SK-N-SH (cell line): Measurements from ENCODE around the gene MUC5AC. TPM values are rescaled to one million over a fixed set of nuclear protein-coding genes. Genes with fewer than 3 reads are reported as not detected.

Experiments used
- CTCF ChIA-PET: fragments of 300-600, 350-600 bp; formaldehyde crosslinking; extraction: SDS; loops from one replicate; lab custom pipeline; 2021; lab: Yijun Ruan, JAX
- POLR2A ChIA-PET: fragments of 350-600 bp; sonication (Branson Sonifier 250); formaldehyde crosslinking; extraction: SDS; loops from one replicate; lab custom pipeline; 2020; ENCODE audit warnings: antibody characterized with exemption, inconsistent platforms; lab: Yijun Ruan, JAX
- DNase-seq: peaks from one replicate; pipeline ENCODE4 v3.0.0; 2012
- H2AFZ ChIP-seq: fragments of 200-600 bp; sonication (generic); 2 replicates; pipeline ENCODE4 v1.8.1; 2016; ENCODE audit warnings: antibody characterized with exemption, mild to moderate bottlenecking, low read depth
- H3F3A ChIP-seq: fragments of 200-600 bp; sonication (generic); replicated peaks from 2 replicates; pipeline ENCODE3; 2016; ENCODE audit warnings: antibody characterized with exemption, mild to moderate bottlenecking; ENCODE audit not compliant: insufficient read depth
- H3K27ac ChIP-seq, 2 experiments: fragments of 200-500 bp in 1 of 2; fragments of 200-600 bp in 1 of 2; sonication (Bioruptor generic) in 1 of 2; sonication (generic), shearing (Covaris generic) in 1 of 2; 2 replicates each; pipeline versions ENCODE4 v1.5.1 to v1.6.1; 2014 to 2016; ENCODE audit warnings: low read depth in 2 of 2, inconsistent platforms in 1 of 2, low read length in 1 of 2, mild to moderate bottlenecking in 1 of 2, mixed read lengths in 1 of 2
- H3K27me3 ChIP-seq: fragments of 200-600 bp; sonication (generic), shearing (Covaris generic); 2 replicates; pipeline ENCODE4 v1.6.1; 2016; ENCODE audit warnings: mixed run types; ENCODE audit not compliant: insufficient read depth
- H3K36me3 ChIP-seq, 2 experiments: fragments of 200-500 bp in 1 of 2; fragments of 200-600 bp in 1 of 2; sonication (Bioruptor generic) in 1 of 2; sonication (generic) in 1 of 2; replicated peaks in 1 of 2; 2 replicates each; pipeline versions ENCODE3 to v1.5.1; 2014 to 2016; ENCODE audit warnings: low read length in 1 of 2, mild to moderate bottlenecking in 1 of 2; ENCODE audit not compliant: insufficient read depth in 2 of 2, control insufficient read depth in 1 of 2
- H3K4me1 ChIP-seq, 2 experiments: fragments of 200-500 bp in 1 of 2; fragments of 200-600 bp in 1 of 2; sonication (Bioruptor generic) in 1 of 2; sonication (generic), shearing (Covaris generic) in 1 of 2; 2 replicates each; pipeline versions ENCODE4 v1.5.1 to v1.6.1; 2014 to 2016; ENCODE audit warnings: low read depth in 1 of 2, low read length in 1 of 2, mixed run types in 1 of 2; ENCODE audit not compliant: insufficient read depth in 2 of 2, control insufficient read depth in 1 of 2
- H3K4me2 ChIP-seq: fragments of 200-600 bp; sonication (generic), shearing (Covaris generic); 2 replicates; pipeline ENCODE4 v1.6.1; 2017; ENCODE audit warnings: mixed run types
- H3K4me3 ChIP-seq, 2 experiments: fragments of 200-500 bp in 1 of 2; fragments of 200-600 bp in 1 of 2; sonication (Bioruptor generic) in 1 of 2; sonication (generic), shearing (Covaris generic) in 1 of 2; 2 replicates each; pipeline versions ENCODE4 v1.5.1 to v1.8.1; 2014 to 2016; ENCODE audit warnings: low read depth in 2 of 2, inconsistent platforms in 1 of 2, low read length in 1 of 2, mild to moderate bottlenecking in 1 of 2, mixed read lengths in 1 of 2, moderate library complexity in 1 of 2
- H3K79me2 ChIP-seq: fragments of 200-600 bp; sonication (generic); 2 replicates; pipeline ENCODE4 v1.8.1; 2017; ENCODE audit warnings: mild to moderate bottlenecking; ENCODE audit not compliant: insufficient read depth
- H3K9ac ChIP-seq: fragments of 200-600 bp; sonication (generic); 2 replicates; pipeline ENCODE4 v1.6.1; 2017; ENCODE audit warnings: mixed run types
- H3K9me2 ChIP-seq: fragments of 200-600 bp; sonication (generic); 2 replicates; pipeline ENCODE4 v1.6.1; 2017; ENCODE audit warnings: mixed run types
- H3K9me3 ChIP-seq: fragments of 200-600 bp; sonication (generic); 2 replicates; pipeline ENCODE4 v1.6.1; 2017; ENCODE audit warnings: mixed run types, mild to moderate bottlenecking, moderate library complexity
- H4K20me1 ChIP-seq: fragments of 200-600 bp; sonication (generic); 2 replicates; pipeline ENCODE4 v1.6.1; 2017; ENCODE audit warnings: mild to moderate bottlenecking, mixed run types; ENCODE audit not compliant: insufficient read depth
- GABPA ChIP-seq: IDR thresholded peaks from 2 replicates; pipeline ENCODE4 v1.4.0; 2012; ENCODE audit warnings: low read depth, mild to moderate bottlenecking
- GATA2 ChIP-seq: sonication (generic); formaldehyde crosslinking; IDR thresholded peaks from 2 replicates; pipeline ENCODE4 v1.5.0; 2020; ENCODE audit warnings: mild to moderate bottlenecking, missing genetic modification reagents
- JUND ChIP-seq: IDR thresholded peaks from 2 replicates; pipeline ENCODE4 v1.4.0; 2012
- NFIC ChIP-seq: IDR thresholded peaks from 2 replicates; pipeline ENCODE4 v1.4.0; 2012; ENCODE audit warnings: borderline replicate concordance
- RCOR1 ChIP-seq: fragments of 150-350 bp; IDR thresholded peaks from 2 replicates; pipeline ENCODE4 v1.6.1; 2017; ENCODE audit warnings: antibody characterized with exemption, low read length
- SIN3A ChIP-seq: IDR thresholded peaks from 2 replicates; pipeline ENCODE4 v1.6.1; 2012; ENCODE audit warnings: low read depth, mild to moderate bottlenecking, low read length, moderate library complexity, borderline replicate concordance
- TEAD4 ChIP-seq: IDR thresholded peaks from 2 replicates; pipeline ENCODE4 v1.4.0; 2012; ENCODE audit warnings: mild to moderate bottlenecking, borderline replicate concordance; ENCODE audit not compliant: insufficient read depth
- WGBS: methylation state at CpG from one replicate; pipeline ENCODE4 v1.1.6; 2017; ENCODE audit warnings: low lambda C conversion rate; 5-methylcytosine and 5-hydroxymethylcytosine counted together
- polyA plus RNA-seq, 3 experiments: library from polyadenylated mRNA; depleted of rRNA; stranded (reverse); fragments of >200 nt; gene quantifications; 2 replicates each; pipeline ENCODE4 v1.2.3, GENCODE V29; 2012
- TF ChIP-seq, protein P1 (sequence below): IDR thresholded peaks from 2 replicates; pipeline ENCODE4; 2012
- TF ChIP-seq, protein P2 (sequence below): fragments of 200-600 bp; sonication (generic); IDR thresholded peaks from 2 replicates; pipeline ENCODE4 v1.6.1; 2017; ENCODE audit warnings: antibody characterized with exemption, mild to moderate bottlenecking, moderate library complexity
- TF ChIP-seq, protein P3 (sequence below): IDR thresholded peaks from 2 replicates; pipeline ENCODE4 v1.4.0; 2012; ENCODE audit warnings: low read depth, borderline replicate concordance
- TF ChIP-seq, protein P4 (sequence below): IDR thresholded peaks from 2 replicates; pipeline ENCODE4 v1.6.1; 2012; ENCODE audit warnings: mild to moderate bottlenecking, low read depth, low read length, moderate library complexity
- TF ChIP-seq, protein P5 (sequence below): fragments of 150-350 bp; IDR thresholded peaks from 2 replicates; pipeline ENCODE4 v1.6.1; 2017; ENCODE audit warnings: antibody characterized with exemption, low read length, low read depth, borderline replicate concordance

MUC5AC gene
- polyA plus RNA-seq, 1 of the 3 experiments (the other 2 are of a cell fraction): not detected

DNA sequence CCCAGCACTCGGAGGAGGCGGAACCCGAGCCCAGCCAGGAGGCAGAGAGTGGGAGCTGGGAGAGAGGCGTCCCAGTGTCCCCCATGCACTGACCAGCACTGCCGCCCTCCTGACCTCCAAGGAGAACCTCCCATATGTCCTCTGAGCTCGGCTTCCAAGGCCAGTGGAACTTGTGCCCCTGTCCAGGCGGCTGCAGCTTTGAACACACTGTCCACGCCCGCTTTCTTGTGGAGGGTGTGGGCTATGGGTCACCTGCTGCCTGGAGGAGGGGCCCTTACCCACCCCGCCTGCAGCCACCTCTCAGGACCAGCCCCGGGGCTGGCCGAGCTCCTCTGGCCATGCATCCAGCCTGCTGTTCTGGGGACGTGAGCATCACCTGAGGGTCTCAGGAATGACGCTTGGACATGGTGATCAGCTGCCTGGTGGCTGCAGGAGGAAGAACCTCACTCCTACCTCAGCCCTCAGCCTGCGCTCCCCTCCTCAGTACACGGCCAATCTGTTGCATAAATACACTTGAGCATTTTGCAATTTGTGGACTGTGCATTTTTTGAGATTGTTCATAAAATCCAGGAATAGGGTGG is 42.9 kb downstream of the MUC5AC start:
- Histone ChIP-seq H3K79me2 (no peaks in the 10 kb centered on the region), H3K9me3 (no peaks in the 10 kb centered on the region), H3K4me3 (no peak overlapping the region), H3F3A (no peaks in the 10 kb centered on the region), H4K20me1 (no peaks in the 10 kb centered on the region), H3K4me1 (peaks cover 0 to 10% of the 10 kb centered on the region in 2 experiments; a peak in 1 of 4 replicates), H3K27ac (no peak overlapping the region), H2AFZ (no peak overlapping the region), H3K36me3 (no peaks in the 10 kb centered on the region), H3K9ac (no peak overlapping the region), H3K4me2 (no peak overlapping the region), H3K27me3 (peaks cover 5% of the 10 kb centered on the region; the same call in 1 of the 2 replicates), H3K9me2 (no peaks in the 10 kb centered on the region)
- no peak for DNase-seq
- POLR2A ChIA-PET: no interaction called here
- 30% methylated on average over 13 of the region's 16 CpGs for WGBS
- TF ChIP-seq TEAD4: no peak
- TF ChIP-seq, protein P1, sequence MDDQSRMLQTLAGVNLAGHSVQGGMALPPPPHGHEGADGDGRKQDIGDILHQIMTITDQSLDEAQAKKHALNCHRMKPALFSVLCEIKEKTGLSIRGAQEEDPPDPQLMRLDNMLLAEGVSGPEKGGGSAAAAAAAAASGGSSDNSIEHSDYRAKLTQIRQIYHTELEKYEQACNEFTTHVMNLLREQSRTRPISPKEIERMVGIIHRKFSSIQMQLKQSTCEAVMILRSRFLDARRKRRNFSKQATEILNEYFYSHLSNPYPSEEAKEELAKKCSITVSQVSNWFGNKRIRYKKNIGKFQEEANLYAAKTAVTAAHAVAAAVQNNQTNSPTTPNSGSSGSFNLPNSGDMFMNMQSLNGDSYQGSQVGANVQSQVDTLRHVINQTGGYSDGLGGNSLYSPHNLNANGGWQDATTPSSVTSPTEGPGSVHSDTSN: no peak
- CTCF ChIA-PET: interaction anchor here (0.7 to 5.9 kb wide), 8 partner anchors 12 to 374 kb away, joined by 3 to 38 read pairs (median 4); no protein-coding TSS in a partner anchor

DNA sequence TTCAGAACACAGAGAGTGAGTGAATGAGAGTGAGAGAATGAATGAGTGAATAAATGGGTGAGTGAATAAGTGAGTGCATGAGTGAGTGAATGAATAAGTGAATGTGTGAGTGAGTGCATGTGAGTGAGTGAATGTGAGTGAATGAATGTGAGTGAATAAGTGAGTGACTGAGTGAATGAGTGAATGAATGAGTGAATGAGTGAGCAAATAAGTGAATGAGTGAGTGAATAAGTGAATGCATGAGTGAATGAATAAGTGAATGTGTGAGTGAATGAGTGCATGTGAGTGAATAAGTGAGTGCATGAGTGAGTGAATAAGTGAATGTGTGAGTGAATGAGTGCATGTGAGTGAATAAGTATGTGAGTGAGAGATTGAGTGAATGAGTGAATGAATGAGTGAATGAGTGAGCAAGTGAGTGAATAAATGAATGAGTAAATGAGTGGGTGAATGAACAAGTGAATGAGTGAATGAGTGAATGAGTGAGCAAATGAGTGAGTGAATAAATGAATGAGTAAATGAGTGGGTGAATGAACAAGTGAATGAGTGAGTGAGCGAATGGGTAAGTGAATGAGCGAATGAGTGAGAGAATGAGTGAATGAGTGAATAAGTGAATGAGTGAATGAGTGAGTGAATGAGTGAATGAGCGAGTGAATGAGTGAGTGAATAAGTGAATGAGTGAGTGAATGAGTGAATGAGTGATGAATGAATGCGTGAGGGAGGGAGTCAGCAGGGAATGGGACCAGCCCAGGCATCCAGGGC is 43.8 kb downstream of the MUC5AC start:
- no peak overlapping the region for H3K27ac ChIP-seq
- H3F3A ChIP-seq: no peaks in the 10 kb centered on the region
- no peaks in the 10 kb centered on the region for H3K9me3 ChIP-seq
- no peaks in the 10 kb centered on the region for H3K36me3 ChIP-seq
- WGBS: 66% methylated on average over 4 of the region's 4 CpGs
- DNase-seq: no peak
- TF ChIP-seq JUND (no peak), NFIC (no peak), GATA2 (no peak), RCOR1 (no peak), SIN3A (no peak), GABPA (no peak)
- TF ChIP-seq, protein P2, sequence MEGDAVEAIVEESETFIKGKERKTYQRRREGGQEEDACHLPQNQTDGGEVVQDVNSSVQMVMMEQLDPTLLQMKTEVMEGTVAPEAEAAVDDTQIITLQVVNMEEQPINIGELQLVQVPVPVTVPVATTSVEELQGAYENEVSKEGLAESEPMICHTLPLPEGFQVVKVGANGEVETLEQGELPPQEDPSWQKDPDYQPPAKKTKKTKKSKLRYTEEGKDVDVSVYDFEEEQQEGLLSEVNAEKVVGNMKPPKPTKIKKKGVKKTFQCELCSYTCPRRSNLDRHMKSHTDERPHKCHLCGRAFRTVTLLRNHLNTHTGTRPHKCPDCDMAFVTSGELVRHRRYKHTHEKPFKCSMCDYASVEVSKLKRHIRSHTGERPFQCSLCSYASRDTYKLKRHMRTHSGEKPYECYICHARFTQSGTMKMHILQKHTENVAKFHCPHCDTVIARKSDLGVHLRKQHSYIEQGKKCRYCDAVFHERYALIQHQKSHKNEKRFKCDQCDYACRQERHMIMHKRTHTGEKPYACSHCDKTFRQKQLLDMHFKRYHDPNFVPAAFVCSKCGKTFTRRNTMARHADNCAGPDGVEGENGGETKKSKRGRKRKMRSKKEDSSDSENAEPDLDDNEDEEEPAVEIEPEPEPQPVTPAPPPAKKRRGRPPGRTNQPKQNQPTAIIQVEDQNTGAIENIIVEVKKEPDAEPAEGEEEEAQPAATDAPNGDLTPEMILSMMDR: no peak
- TF ChIP-seq, protein P3, sequence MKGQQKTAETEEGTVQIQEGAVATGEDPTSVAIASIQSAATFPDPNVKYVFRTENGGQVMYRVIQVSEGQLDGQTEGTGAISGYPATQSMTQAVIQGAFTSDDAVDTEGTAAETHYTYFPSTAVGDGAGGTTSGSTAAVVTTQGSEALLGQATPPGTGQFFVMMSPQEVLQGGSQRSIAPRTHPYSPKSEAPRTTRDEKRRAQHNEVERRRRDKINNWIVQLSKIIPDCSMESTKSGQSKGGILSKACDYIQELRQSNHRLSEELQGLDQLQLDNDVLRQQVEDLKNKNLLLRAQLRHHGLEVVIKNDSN: no peak
- TF ChIP-seq, protein P4, sequence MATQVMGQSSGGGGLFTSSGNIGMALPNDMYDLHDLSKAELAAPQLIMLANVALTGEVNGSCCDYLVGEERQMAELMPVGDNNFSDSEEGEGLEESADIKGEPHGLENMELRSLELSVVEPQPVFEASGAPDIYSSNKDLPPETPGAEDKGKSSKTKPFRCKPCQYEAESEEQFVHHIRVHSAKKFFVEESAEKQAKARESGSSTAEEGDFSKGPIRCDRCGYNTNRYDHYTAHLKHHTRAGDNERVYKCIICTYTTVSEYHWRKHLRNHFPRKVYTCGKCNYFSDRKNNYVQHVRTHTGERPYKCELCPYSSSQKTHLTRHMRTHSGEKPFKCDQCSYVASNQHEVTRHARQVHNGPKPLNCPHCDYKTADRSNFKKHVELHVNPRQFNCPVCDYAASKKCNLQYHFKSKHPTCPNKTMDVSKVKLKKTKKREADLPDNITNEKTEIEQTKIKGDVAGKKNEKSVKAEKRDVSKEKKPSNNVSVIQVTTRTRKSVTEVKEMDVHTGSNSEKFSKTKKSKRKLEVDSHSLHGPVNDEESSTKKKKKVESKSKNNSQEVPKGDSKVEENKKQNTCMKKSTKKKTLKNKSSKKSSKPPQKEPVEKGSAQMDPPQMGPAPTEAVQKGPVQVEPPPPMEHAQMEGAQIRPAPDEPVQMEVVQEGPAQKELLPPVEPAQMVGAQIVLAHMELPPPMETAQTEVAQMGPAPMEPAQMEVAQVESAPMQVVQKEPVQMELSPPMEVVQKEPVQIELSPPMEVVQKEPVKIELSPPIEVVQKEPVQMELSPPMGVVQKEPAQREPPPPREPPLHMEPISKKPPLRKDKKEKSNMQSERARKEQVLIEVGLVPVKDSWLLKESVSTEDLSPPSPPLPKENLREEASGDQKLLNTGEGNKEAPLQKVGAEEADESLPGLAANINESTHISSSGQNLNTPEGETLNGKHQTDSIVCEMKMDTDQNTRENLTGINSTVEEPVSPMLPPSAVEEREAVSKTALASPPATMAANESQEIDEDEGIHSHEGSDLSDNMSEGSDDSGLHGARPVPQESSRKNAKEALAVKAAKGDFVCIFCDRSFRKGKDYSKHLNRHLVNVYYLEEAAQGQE: no peak
- TF ChIP-seq, protein P5, sequence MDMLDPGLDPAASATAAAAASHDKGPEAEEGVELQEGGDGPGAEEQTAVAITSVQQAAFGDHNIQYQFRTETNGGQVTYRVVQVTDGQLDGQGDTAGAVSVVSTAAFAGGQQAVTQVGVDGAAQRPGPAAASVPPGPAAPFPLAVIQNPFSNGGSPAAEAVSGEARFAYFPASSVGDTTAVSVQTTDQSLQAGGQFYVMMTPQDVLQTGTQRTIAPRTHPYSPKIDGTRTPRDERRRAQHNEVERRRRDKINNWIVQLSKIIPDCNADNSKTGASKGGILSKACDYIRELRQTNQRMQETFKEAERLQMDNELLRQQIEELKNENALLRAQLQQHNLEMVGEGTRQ: no peak
- POLR2A ChIA-PET: no interaction called here
- H4K20me1 ChIP-seq: no peaks in the 10 kb centered on the region
- no peak overlapping the region for H3K9ac ChIP-seq
- no peak overlapping the region for H2AFZ ChIP-seq
- peaks cover 5% of the 10 kb centered on the region; the same call in 1 of the 2 replicates for H3K27me3 ChIP-seq
- H3K4me3 ChIP-seq: no peak overlapping the region
- H3K4me1 ChIP-seq: peaks cover 0 to 10% of the 10 kb centered on the region in 2 experiments; a peak in 1 of 4 replicates
- no peaks in the 10 kb centered on the region for H3K79me2 ChIP-seq
- H3K9me2 ChIP-seq: no peaks in the 10 kb centered on the region
- CTCF ChIA-PET: interaction anchor here (1.0 to 5.9 kb wide), 10 partner anchors 12 to 345 kb away, joined by 3 to 38 read pairs (median 4); partner anchors contain the start of gene MUC5B
- H3K4me2 ChIP-seq: no peak overlapping the region
